HEK293T (cell line): ENCODE results near the gene F8A1.

ENCODE experiments used
- FOXM1 ChIP-seq: fragments of 450-650 bp; IDR thresholded peaks from 2 replicates; pipeline ENCODE4 v1.6.1; 2017; ENCODE audit warnings: mild to moderate bottlenecking, borderline replicate concordance
- TF ChIP-seq, protein P1 (sequence below): fragments of 450-650 bp; IDR thresholded peaks from 2 replicates; pipeline ENCODE4 v1.6.1; 2016

DNA sequence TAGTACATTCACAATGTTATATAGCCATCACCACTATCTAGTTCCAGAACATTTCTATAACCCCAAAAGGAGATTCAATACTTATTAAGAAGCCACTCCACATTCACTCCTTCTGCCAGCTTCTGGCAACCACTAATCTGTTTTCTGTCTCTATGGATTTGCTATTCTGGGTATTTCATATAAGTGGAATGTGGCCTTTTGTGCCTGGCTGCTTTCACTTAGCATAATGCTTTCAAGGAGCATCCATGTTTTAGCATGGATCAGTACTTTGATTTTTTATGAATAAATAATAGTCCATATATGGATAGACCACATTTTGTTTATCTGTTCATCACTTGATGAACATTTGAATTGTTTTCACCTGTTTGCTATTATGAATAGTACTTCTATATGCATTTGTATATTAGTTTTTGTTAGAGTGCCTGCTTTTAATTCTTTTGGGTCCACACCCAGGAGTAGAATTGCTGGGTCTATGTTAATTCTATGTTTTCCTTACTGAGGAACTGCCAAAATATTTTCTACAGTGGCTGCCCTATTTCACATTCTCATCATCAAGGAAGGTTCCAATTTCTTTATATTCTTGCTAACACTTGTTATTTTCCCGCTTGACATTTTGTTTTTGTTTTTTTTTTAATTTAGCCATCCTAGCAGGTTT, 35.1 kb upstream of the F8A1 start:
- TF ChIP-seq, protein P1, sequence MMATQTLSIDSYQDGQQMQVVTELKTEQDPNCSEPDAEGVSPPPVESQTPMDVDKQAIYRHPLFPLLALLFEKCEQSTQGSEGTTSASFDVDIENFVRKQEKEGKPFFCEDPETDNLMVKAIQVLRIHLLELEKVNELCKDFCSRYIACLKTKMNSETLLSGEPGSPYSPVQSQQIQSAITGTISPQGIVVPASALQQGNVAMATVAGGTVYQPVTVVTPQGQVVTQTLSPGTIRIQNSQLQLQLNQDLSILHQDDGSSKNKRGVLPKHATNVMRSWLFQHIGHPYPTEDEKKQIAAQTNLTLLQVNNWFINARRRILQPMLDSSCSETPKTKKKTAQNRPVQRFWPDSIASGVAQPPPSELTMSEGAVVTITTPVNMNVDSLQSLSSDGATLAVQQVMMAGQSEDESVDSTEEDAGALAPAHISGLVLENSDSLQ = no peak
- TF ChIP-seq FOXM1 = no peak
